ENCODE measurements around the gene COL6A1.
"Not testable (repeated sequence)": the region's sequence is repeated elsewhere in the genome, so short reads cannot be mapped to it uniquely, and the experiment has no call there.

The COL6A1 gene

DNA sequence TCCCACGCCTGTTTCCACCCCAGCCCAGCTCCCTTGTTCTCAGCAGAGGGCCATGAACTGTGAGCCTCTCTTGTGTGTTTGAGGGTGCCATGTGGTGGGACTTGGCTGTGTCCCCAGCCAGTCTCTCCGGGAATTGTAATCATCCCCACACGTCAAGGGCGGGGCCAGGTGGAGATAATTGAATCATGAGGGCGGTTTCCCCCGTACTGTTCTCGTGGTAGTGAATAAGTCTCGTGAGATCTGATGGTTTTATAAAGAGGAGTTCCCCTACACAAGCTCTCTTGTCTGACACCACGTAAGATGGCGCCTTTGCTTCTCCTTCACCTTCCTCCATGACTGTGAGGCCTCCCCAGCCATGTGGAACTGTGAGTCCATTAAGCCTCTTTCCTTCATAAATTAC is 59.1 kb downstream of the COL6A1 start:
- H3K4me3 ChIP-seq (ENCODE audit: low read length), result no peak overlapping the region
- H3K27ac ChIP-seq (ENCODE audit: low read depth, low read length), result no peak overlapping the region
- no peaks in the 10 kb centered on the region for H3K4me1 ChIP-seq (ENCODE audit: control insufficient read depth, insufficient read depth, low read length)
- no peaks in the 10 kb centered on the region for H3K27me3 ChIP-seq (ENCODE audit: control insufficient read depth, insufficient read depth, low read length)
- no peaks in the 10 kb centered on the region for H3K36me3 ChIP-seq (ENCODE audit: control insufficient read depth, insufficient read depth, low read length)
- no peak overlapping the region for H3K9ac ChIP-seq (ENCODE audit: low read length)

GRCh38 chr21:46041183-46041582 is 59.6 kb downstream of the COL6A1 start:
- no peak overlapping the region for H3K4me3 ChIP-seq (ENCODE audit: low read length)
- no peaks in the 10 kb centered on the region for H3K36me3 ChIP-seq (ENCODE audit: control insufficient read depth, insufficient read depth, low read length)
- H3K27me3 ChIP-seq (ENCODE audit: control insufficient read depth, insufficient read depth, low read length), result no peaks in the 10 kb centered on the region
- H3K27ac ChIP-seq (ENCODE audit: low read depth, low read length), result no peak overlapping the region
- no peaks in the 10 kb centered on the region for H3K4me1 ChIP-seq (ENCODE audit: control insufficient read depth, insufficient read depth, low read length)
- no peak overlapping the region for H3K9ac ChIP-seq (ENCODE audit: low read length)

GRCh38 chr21:46045154-46045553 is 63.6 kb downstream of the COL6A1 start:
- Histone ChIP-seq H3K27ac (ENCODE audit: low read depth, low read length) (no peak overlapping the region), H3K9ac (ENCODE audit: low read length) (no peak overlapping the region), H3K27me3 (ENCODE audit: control insufficient read depth, insufficient read depth, low read length) (no peaks in the 10 kb centered on the region), H3K4me1 (ENCODE audit: control insufficient read depth, insufficient read depth, low read length) (peaks cover 11% of the 10 kb centered on the region), H3K36me3 (ENCODE audit: control insufficient read depth, insufficient read depth, low read length) (no peaks in the 10 kb centered on the region), H3K4me3 (ENCODE audit: low read length) (no peak overlapping the region)

GRCh38 chr21:46046471-46046870 is 64.9 kb downstream of the COL6A1 start:
- no peak overlapping the region for H3K9ac ChIP-seq (ENCODE audit: low read length)
- no peak overlapping the region for H3K27ac ChIP-seq (ENCODE audit: low read depth, low read length)
- H3K4me1 ChIP-seq (ENCODE audit: control insufficient read depth, insufficient read depth, low read length), result peaks cover 11% of the 10 kb centered on the region
- H3K4me3 ChIP-seq (ENCODE audit: low read length), result no peak overlapping the region
- no peaks in the 10 kb centered on the region for H3K27me3 ChIP-seq (ENCODE audit: control insufficient read depth, insufficient read depth, low read length)
- H3K36me3 ChIP-seq (ENCODE audit: control insufficient read depth, insufficient read depth, low read length), result no peaks in the 10 kb centered on the region

DNA sequence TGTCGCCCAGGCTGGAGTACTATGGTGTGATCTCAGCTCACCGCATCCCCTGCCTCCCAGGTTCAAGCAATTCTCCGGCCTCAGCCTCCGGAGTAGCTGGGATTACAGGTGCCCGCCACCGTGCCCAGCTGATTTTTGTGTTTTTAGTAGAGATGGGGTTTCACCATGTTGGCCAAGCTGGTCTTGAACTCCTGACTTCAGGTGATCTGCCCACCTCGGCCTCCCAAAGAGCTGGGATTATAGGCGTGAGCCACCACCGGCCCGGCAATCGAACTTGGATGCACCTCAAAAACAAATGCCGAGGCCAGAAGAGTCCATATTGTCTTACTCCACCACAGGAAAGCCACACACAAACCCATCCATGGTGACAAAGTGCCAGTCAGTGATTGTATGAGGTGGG is 65.3 kb downstream of the COL6A1 start:
- H3K27me3 ChIP-seq (ENCODE audit: control insufficient read depth, insufficient read depth, low read length); H3K27ac ChIP-seq (ENCODE audit: low read depth, low read length); H3K9ac ChIP-seq (ENCODE audit: low read length); H3K4me3 ChIP-seq (ENCODE audit: low read length); H3K36me3 ChIP-seq (ENCODE audit: control insufficient read depth, insufficient read depth, low read length): not testable (repeated sequence)
- peaks cover 11% of the 10 kb centered on the region for H3K4me1 ChIP-seq (ENCODE audit: control insufficient read depth, insufficient read depth, low read length)

DNA sequence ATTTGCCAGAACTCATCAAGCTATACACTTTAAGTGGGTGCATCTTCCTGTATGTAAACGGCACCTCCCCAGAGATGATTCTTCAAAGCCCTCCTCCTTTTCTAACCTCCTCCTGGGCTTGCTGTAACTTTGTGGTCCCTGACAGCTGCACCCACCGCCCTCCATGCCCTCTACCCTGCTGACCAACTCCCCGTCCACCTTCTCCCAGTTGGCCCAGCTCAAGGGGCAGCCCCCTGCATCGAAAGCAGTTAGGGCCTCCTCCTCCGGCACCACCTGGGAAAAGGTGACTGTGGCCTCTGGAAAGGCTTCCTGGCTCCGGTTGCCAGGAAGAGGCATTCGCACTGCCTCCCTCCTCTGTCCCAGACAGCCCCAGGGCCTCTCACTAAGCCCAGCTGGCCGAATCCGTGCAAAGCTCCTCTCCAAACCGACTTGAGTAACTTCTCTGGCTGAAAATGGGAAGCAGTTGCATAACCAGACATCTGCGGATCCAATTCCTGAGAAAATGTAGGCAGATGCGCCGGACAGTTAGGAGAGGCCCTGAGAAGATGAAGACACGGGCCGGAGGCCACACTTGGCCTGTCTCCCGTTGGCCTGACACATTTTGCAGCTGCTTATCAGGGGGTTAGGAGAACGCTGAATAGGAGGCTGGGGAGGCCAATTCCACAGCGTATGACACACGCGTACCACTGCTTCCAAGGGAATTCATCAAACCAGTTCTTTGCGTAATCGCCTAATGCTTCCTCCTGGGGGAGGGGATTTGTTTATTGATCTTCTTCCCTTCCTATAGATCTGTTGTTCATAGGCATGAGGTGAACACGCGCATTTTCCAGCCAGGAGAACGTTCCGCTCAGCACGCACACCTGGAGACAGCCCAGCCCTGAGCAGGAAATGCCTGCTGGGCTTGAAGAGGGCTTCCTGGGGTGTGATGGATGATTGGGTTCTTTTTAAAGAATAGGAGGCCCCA is 67.6 kb downstream of the COL6A1 start:
- no peaks in the 10 kb centered on the region for H3K27me3 ChIP-seq (ENCODE audit: control insufficient read depth, insufficient read depth, low read length)
- no peak overlapping the region for H3K4me3 ChIP-seq (ENCODE audit: low read length)
- no peaks in the 10 kb centered on the region for H3K36me3 ChIP-seq (ENCODE audit: control insufficient read depth, insufficient read depth, low read length)
- H3K27ac ChIP-seq (ENCODE audit: low read depth, low read length), result peak overlapping the region; percentile 84
- H3K4me1 ChIP-seq (ENCODE audit: control insufficient read depth, insufficient read depth, low read length), result peaks cover 12% of the 10 kb centered on the region
- no peak overlapping the region for H3K9ac ChIP-seq (ENCODE audit: low read length)

GRCh38 chr21:46049890-46050667 is 68.5 kb downstream of the COL6A1 start:
- no peak overlapping the region for H3K4me3 ChIP-seq (ENCODE audit: low read length)
- H3K9ac ChIP-seq (ENCODE audit: low read length), result no peak overlapping the region
- H3K27me3 ChIP-seq (ENCODE audit: control insufficient read depth, insufficient read depth, low read length), result no peaks in the 10 kb centered on the region
- H3K36me3 ChIP-seq (ENCODE audit: control insufficient read depth, insufficient read depth, low read length), result no peaks in the 10 kb centered on the region
- peaks cover 16% of the 10 kb centered on the region for H3K4me1 ChIP-seq (ENCODE audit: control insufficient read depth, insufficient read depth, low read length)
- H3K27ac ChIP-seq (ENCODE audit: low read depth, low read length), result peak overlapping the region; percentile 84

DNA sequence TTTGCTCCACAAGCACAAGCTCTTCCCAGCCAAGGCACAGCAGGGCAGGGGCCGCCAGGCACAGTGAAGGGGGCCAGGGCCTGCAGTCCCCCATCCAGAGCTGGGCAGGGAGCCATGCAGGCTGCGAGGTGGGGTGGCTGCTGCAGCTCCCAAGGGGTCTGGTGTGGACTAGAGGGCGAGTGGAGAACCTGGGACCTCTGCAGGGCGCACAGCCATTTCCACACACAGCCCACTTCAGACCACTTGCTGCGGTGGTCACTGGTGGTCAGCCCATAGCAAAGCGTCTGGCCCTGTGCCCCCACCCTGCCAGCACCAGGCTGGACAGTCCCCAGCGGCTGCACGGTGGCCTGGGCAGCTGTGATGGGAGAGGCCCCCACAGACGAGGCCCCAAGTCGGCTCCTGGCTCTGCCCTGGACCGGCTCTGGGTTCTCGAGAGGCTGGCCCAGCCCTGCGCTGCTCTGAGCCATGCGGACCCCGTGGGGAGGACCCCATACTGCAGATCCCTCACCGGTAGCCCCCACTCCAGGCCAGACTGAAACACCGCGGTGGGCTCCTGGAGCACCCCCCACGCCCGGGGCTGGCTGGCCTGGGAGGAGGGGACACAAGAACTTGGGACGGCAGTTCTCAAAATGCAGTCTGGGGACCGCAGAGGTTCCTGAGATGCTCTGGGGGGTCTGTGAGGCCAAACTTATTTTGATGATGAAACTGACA is 69.3 kb downstream of the COL6A1 start:
- Histone ChIP-seq H3K36me3 (ENCODE audit: control insufficient read depth, insufficient read depth, low read length) (no peaks in the 10 kb centered on the region), H3K4me1 (ENCODE audit: control insufficient read depth, insufficient read depth, low read length) (peaks cover 24% of the 10 kb centered on the region), H3K4me3 (ENCODE audit: low read length) (no peak overlapping the region), H3K27ac (ENCODE audit: low read depth, low read length) (peak overlapping the region; percentile 84), H3K9ac (ENCODE audit: low read length) (no peak overlapping the region), H3K27me3 (ENCODE audit: control insufficient read depth, insufficient read depth, low read length) (no peaks in the 10 kb centered on the region)

DNA sequence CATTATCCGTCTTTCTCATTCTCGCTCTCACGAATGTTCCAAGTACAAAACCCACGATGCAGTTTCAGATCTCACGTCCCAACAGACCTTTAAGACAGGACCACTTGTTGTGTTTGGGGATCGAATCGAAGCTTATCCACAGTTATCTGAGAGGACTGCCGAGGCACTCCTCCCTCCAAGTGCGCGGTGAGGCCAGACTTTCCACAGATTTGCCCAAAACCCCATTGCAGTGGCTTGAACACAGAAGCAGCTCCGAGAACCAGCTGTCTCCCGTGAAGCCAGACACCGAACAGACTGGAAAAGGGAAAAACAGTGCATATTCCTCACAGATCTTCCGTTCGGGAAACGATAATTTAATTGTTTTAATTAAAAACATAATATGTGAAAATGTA is 69.8 kb downstream of the COL6A1 start:
- no peaks in the 10 kb centered on the region for H3K36me3 ChIP-seq (ENCODE audit: control insufficient read depth, insufficient read depth, low read length)
- no peak overlapping the region for H3K9ac ChIP-seq (ENCODE audit: low read length)
- H3K4me3 ChIP-seq (ENCODE audit: low read length), result no peak overlapping the region
- peaks cover 29% of the 10 kb centered on the region for H3K4me1 ChIP-seq (ENCODE audit: control insufficient read depth, insufficient read depth, low read length)
- no peaks in the 10 kb centered on the region for H3K27me3 ChIP-seq (ENCODE audit: control insufficient read depth, insufficient read depth, low read length)
- H3K27ac ChIP-seq (ENCODE audit: low read depth, low read length), result no peak overlapping the region

DNA sequence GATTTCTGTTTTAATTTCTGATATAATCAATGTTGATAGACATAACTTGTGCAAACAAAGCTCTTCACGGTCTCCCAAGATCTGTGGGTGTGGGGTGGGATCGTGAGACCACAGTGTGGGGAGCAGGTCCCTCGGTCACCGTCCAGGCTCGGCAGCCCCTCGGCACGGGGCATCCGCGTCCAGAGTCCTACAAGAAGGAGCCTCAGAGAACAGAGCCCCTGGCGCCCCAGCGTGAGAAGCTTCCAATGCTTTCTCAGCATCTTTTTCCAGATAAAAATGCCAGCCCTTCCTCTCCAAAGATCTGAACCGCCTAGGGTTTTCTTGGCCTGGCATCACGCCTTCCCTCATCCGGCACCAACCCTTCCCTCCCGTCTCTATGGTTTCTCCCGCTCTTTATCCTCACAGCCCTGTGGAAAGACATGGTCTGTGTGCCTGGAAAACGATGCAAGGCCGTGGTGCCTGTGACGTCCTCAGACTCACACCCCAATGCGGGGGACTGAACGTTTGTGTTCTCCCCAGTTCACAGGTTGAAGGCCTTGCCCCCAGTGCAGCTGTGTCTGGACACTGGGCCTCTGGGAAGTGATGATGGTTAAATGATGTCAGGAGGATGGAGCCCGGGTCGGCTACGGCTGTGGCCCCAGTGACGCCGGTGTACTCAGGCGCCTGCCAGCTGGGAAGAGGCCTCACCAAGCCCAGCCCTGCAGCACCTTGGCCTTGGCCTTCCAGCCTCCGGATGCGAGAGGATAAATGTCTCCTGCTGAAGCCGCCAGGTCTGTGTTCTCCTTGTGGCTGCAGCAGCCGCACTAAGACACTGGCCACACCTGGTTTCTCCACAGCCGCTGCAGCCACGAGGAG is 70.5 kb downstream of the COL6A1 start:
- H3K36me3 ChIP-seq (ENCODE audit: control insufficient read depth, insufficient read depth, low read length), result no peaks in the 10 kb centered on the region
- H3K4me3 ChIP-seq (ENCODE audit: low read length), result no peak overlapping the region
- H3K27ac ChIP-seq (ENCODE audit: low read depth, low read length), result no peak overlapping the region
- H3K27me3 ChIP-seq (ENCODE audit: control insufficient read depth, insufficient read depth, low read length), result no peaks in the 10 kb centered on the region
- no peak overlapping the region for H3K9ac ChIP-seq (ENCODE audit: low read length)
- H3K4me1 ChIP-seq (ENCODE audit: control insufficient read depth, insufficient read depth, low read length), result peaks cover 33% of the 10 kb centered on the region

DNA sequence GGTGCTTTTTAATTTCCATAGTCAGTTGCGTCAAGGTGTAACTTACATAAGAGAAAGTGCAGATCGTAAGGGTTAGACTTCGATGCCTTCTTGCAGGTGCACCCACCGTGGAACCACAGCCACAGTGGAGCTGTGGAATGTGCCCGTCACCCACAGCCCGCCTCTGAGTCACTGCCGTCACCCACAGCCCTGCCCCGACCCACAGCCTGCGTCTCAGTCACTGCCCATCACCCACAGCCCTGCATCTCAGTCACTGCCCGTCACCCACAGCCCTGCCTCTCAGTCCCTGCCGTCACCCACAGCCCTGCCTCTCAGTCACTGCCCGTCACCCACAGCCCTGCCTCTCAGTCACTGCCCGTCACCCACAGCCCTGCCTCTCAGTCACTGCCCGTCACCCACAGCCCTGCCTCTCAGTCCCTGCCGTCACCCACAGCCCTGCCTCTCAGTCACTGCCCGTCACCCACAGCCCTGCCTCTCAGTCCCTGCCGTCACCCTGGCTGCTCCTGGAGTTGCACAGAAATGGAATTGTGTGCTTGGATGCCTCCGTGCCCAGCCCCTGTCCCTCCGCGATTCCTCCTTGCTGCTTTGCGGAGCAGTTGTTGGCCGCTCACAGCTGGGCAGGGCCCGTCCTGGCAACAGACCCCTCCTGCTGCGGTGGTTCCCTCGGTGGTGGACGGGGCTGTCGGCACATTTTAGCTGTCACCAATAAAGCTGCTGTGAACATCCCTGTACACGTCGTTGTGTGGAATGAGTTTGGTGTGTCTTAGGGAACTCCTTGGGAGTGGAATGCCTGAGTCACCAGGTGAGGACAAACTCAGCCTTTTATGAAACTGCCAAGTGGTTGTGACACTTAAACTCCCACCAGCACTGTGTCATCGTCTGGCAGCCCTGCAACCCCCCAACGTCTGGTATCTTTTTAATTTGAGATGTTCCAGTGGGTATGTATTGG is 71.4 kb downstream of the COL6A1 start:
- Histone ChIP-seq H3K36me3 (ENCODE audit: control insufficient read depth, insufficient read depth, low read length) (no peaks in the 10 kb centered on the region), H3K27ac (ENCODE audit: low read depth, low read length) (no peak overlapping the region), H3K4me1 (ENCODE audit: control insufficient read depth, insufficient read depth, low read length) (peaks cover 41% of the 10 kb centered on the region), H3K4me3 (ENCODE audit: low read length) (no peak overlapping the region), H3K27me3 (ENCODE audit: control insufficient read depth, insufficient read depth, low read length) (no peaks in the 10 kb centered on the region), H3K9ac (ENCODE audit: low read length) (no peak overlapping the region)
